ENCODE results near the gene MFSD2A.
"Not testable (repeated sequence)": the region's sequence is repeated elsewhere in the genome, so short reads cannot be mapped to it uniquely, and the experiment has no call there.

Gene MFSD2A

DNA sequence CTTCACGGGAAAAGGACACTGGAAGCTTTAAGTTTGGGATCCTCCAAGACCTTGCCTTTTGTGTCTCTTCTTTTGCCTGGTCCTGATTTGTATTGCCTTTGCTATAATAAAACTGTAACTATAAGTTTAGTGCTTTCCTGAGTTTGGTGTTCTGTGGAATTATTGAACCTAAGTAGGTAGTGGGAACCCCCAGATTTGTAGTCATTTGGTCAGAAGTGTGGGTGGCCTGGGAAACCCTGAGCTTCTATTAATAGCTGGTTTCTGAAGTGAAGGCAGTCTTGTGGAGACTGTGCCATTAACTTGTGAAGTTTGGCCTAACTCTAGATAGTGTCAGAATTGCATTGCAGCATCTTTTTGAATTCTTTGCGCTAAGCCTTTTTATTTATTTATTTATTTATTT, 46.4 kb upstream of the MFSD2A start:
- Histone ChIP-seq H3K9me2 (replicated peaks; ENCODE audit: control insufficient read depth, low read length) (no peaks in the 10 kb centered on the region), H3K79me2 (ENCODE audit: control insufficient read depth, low read length) (no peaks in the 10 kb centered on the region), H3K4me2 (ENCODE audit: low read length) (no peak overlapping the region), H3K27ac (ENCODE audit: low read depth, low read length) (no peak overlapping the region), H3K4me1 (ENCODE audit: control insufficient read depth, low read length) (peaks cover 9% of the 10 kb centered on the region), H3K36me3 (ENCODE audit: control insufficient read depth, low read length) (no peaks in the 10 kb centered on the region), H3K9me3 (ENCODE audit: control insufficient read depth, insufficient read depth, low read length) (peaks cover 6% of the 10 kb centered on the region; the same call in 1 of the 2 replicates), H3F3A (ENCODE audit: control insufficient read depth, insufficient read depth) (no peaks in the 10 kb centered on the region), H3K27me3 (ENCODE audit: control insufficient read depth, low read length) (peaks cover 6% of the 10 kb centered on the region; the same call in 1 of the 2 replicates), H3K4me3 (ENCODE audit: low read length) (no peak overlapping the region), H4K20me1 (ENCODE audit: control insufficient read depth, insufficient read depth, low read depth, low read length) (no peaks in the 10 kb centered on the region)
- TF ChIP-seq CTCF (IDR thresholded peaks at IDR 0.05; ENCODE audit: low read depth, low read length, poor library complexity, severe bottlenecking) (no peak), EZH2phosphoT487 (IDR thresholded peaks at IDR 0.05; ENCODE audit: borderline replicate concordance, low read length) (no peak)

GRCh38 chr1:39910263-39910662, 44.7 kb upstream of the MFSD2A start:
- TF ChIP-seq EZH2phosphoT487 (IDR thresholded peaks at IDR 0.05; ENCODE audit: borderline replicate concordance, low read length) = no peak
- no peak for TF ChIP-seq CTCF (IDR thresholded peaks at IDR 0.05; ENCODE audit: low read depth, low read length, poor library complexity, severe bottlenecking)
- H3K36me3 ChIP-seq (ENCODE audit: control insufficient read depth, low read length) = no peaks in the 10 kb centered on the region
- H4K20me1 ChIP-seq (ENCODE audit: control insufficient read depth, insufficient read depth, low read depth, low read length) = no peaks in the 10 kb centered on the region
- H3K4me1 ChIP-seq (ENCODE audit: control insufficient read depth, low read length) = peaks cover 9% of the 10 kb centered on the region
- H3K79me2 ChIP-seq (ENCODE audit: control insufficient read depth, low read length) = no peaks in the 10 kb centered on the region
- no peaks in the 10 kb centered on the region for H3F3A ChIP-seq (ENCODE audit: control insufficient read depth, insufficient read depth)
- H3K27ac ChIP-seq (ENCODE audit: low read depth, low read length) = no peak overlapping the region
- no peaks in the 10 kb centered on the region for H3K9me2 ChIP-seq (replicated peaks; ENCODE audit: control insufficient read depth, low read length)
- H3K4me3 ChIP-seq (ENCODE audit: low read length) = no peak overlapping the region
- H3K27me3 ChIP-seq (ENCODE audit: control insufficient read depth, low read length) = peaks cover 6% of the 10 kb centered on the region; the same call in 1 of the 2 replicates
- peaks cover 6% of the 10 kb centered on the region; the same call in 1 of the 2 replicates for H3K9me3 ChIP-seq (ENCODE audit: control insufficient read depth, insufficient read depth, low read length)
- no peak overlapping the region for H3K4me2 ChIP-seq (ENCODE audit: low read length)

DNA sequence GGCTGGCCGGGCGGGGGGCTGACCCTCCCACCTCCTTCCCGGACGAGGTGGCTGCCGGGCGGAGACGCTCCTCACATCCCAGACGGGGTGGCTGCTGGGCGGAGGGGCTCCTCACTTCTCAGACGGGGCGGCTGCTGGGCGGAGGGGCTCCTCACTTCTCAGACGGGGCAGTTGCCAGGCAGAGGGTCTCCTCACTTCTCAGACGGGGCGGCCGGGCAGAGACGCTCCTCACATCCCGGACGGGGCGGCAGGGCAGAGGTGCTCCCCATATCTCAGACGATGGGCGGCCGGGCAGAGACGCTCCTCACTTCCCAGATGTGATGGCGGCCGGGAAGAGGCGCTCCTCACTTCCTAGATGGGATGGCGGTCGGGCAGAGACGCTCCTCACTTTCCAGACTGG, 41.8 kb upstream of the MFSD2A start:
- H3K9me3 ChIP-seq (ENCODE audit: control insufficient read depth, insufficient read depth, low read length); H3K9me2 ChIP-seq (replicated peaks; ENCODE audit: control insufficient read depth, low read length); H3K4me1 ChIP-seq (ENCODE audit: control insufficient read depth, low read length); H3K4me3 ChIP-seq (ENCODE audit: low read length); H3K79me2 ChIP-seq (ENCODE audit: control insufficient read depth, low read length); H3F3A ChIP-seq (ENCODE audit: control insufficient read depth, insufficient read depth); H3K4me2 ChIP-seq (ENCODE audit: low read length); H4K20me1 ChIP-seq (ENCODE audit: control insufficient read depth, insufficient read depth, low read depth, low read length); H3K27ac ChIP-seq (ENCODE audit: low read depth, low read length); H3K36me3 ChIP-seq (ENCODE audit: control insufficient read depth, low read length); H3K27me3 ChIP-seq (ENCODE audit: control insufficient read depth, low read length): not testable (repeated sequence)

GRCh38 chr1:39915499-39916129, 39.3 kb upstream of the MFSD2A start:
- Histone ChIP-seq H4K20me1 (ENCODE audit: control insufficient read depth, insufficient read depth, low read depth, low read length) (no peaks in the 10 kb centered on the region), H3K79me2 (ENCODE audit: control insufficient read depth, low read length) (no peaks in the 10 kb centered on the region), H3K4me1 (ENCODE audit: control insufficient read depth, low read length) (0 out of 2 replicates have a peak, but pooled peaks cover 4% of the 10 kb centered on the region), H3K4me2 (ENCODE audit: low read length) (no peak overlapping the region), H3K27ac (ENCODE audit: low read depth, low read length) (no peak overlapping the region), H3K9me3 (ENCODE audit: control insufficient read depth, insufficient read depth, low read length) (no peaks in the 10 kb centered on the region), H3K4me3 (ENCODE audit: low read length) (no peak overlapping the region), H3F3A (ENCODE audit: control insufficient read depth, insufficient read depth) (no peaks in the 10 kb centered on the region), H3K27me3 (ENCODE audit: control insufficient read depth, low read length) (no peaks in the 10 kb centered on the region), H3K36me3 (ENCODE audit: control insufficient read depth, low read length) (no peaks in the 10 kb centered on the region), H3K9me2 (replicated peaks; ENCODE audit: control insufficient read depth, low read length) (no peaks in the 10 kb centered on the region)
- TF ChIP-seq CTCF (IDR thresholded peaks at IDR 0.05; ENCODE audit: low read depth, low read length, poor library complexity, severe bottlenecking) = no peak
- TF ChIP-seq EZH2phosphoT487 (IDR thresholded peaks at IDR 0.05; ENCODE audit: borderline replicate concordance, low read length) = no peak
